HCT116 (cell line): ENCODE results near the gene WDR45B. TPM values are rescaled to one million over a fixed set of nuclear protein-coding genes. Genes with fewer than 3 reads are reported as not detected.
"Not testable (repeated sequence)": the region's sequence is repeated elsewhere in the genome, so short reads cannot be mapped to it uniquely, and the experiment has no call there.

Experiments
- ATAC-seq: fragments of 200-7000 bp; cut with Tn5 transposase; 2 replicates; pipeline ENCODE4 v1.9.1; 2020; ENCODE audit warnings: mild to moderate bottlenecking, moderate library complexity
- BruUV-seq: library from RNA; stranded (reverse); fragments of 400-500 nt; replicated peaks from 2 replicates; lab custom pipeline; 2021; lab: Mats Ljungman, UMichigan
- CTCF ChIA-PET: fragments of 300-600 bp; sonication (Branson Sonifier 250); formaldehyde crosslinking; loops from one replicate; lab custom pipeline; 2021; ENCODE audit warnings: antibody characterized with exemption; lab: Charles Lee
- POLR2A ChIA-PET: fragments of 300-600, 350-600 bp; sonication (Branson Sonifier 250); formaldehyde crosslinking; loops from one replicate; lab custom pipeline; 2021; ENCODE audit warnings: antibody characterized with exemption; lab: Charles Lee
- RAD21 ChIA-PET, 2 experiments: fragments of 300-600 bp; sonication (Branson Sonifier 250); formaldehyde crosslinking; loops; one replicate each; lab custom pipeline; 2023; ENCODE audit warnings: low total read pairs in 2 of 2; ENCODE audit not compliant: uncharacterized antibody in 2 of 2, unreplicated experiment in 2 of 2, low non-redundant PET in 1 of 2; lab: Charles Lee
- DNase-seq: peaks from one replicate; pipeline ENCODE4 v3.0.0-alpha.2; 2010; ENCODE audit warnings: low read depth, low spot score
- H2AFZ ChIP-seq: fragments of 200-600 bp; shearing (Covaris generic), sonication (generic); 2 replicates; pipeline ENCODE4 v1.6.1; 2017; ENCODE audit warnings: low read depth, mixed run types, mixed read lengths, antibody characterized with exemption, low read length; ENCODE audit not compliant: poor library complexity, severe bottlenecking
- H3K27ac ChIP-seq: 2 replicates; pipeline ENCODE4 v1.5.1; 2012; ENCODE audit warnings: low read depth, low read length
- H3K27me3 ChIP-seq: fragments of 200-600 bp; sonication (generic); 2 replicates; pipeline ENCODE4 v1.6.1; 2016; ENCODE audit warnings: mixed run types, low read length, mixed read lengths; ENCODE audit not compliant: insufficient read depth
- H3K36me3 ChIP-seq, 2 experiments: fragments of 200-500 bp in 1 of 2; fragments of 200-600 bp in 1 of 2; sonication (Bioruptor generic) in 1 of 2; sonication (generic) in 1 of 2; 2 replicates each; pipeline versions ENCODE4 v1.5.1 to v1.6.1; 2014 to 2016; ENCODE audit warnings: low read length in 2 of 2, inconsistent platforms in 1 of 2, mixed read lengths in 1 of 2, mixed run types in 1 of 2; ENCODE audit not compliant: insufficient read depth in 2 of 2, control insufficient read depth in 1 of 2
- H3K4me1 ChIP-seq, 2 experiments: fragments of 200-600 bp in 1 of 2; sonication (generic) in 1 of 2; 2 replicates each; pipeline versions ENCODE4 v1.5.1 to v1.6.1; 2012 to 2017; ENCODE audit warnings: low read length in 2 of 2, inconsistent platforms in 1 of 2, mild to moderate bottlenecking in 1 of 2, mixed read lengths in 1 of 2, mixed run types in 1 of 2, moderate library complexity in 1 of 2; ENCODE audit not compliant: insufficient read depth in 2 of 2, control insufficient read depth in 1 of 2
- H3K4me2 ChIP-seq: fragments of 200-600 bp; sonication (generic); 2 replicates; pipeline ENCODE4 v1.6.1; 2017; ENCODE audit warnings: mixed run types, low read length, mixed read lengths
- H3K4me3 ChIP-seq, 2 experiments: fragments of 200-600 bp in 1 of 2; sonication (generic) in 1 of 2; replicated peaks in 1 of 2; 2 replicates each; pipeline ENCODE4 v1.5.1; 2011 to 2016; ENCODE audit warnings: low read length in 2 of 2, control low read depth in 1 of 2, low read depth in 1 of 2, mild to moderate bottlenecking in 1 of 2, mixed read lengths in 1 of 2, mixed run types in 1 of 2
- H3K79me2 ChIP-seq: fragments of 200-600 bp; sonication (generic); 2 replicates; pipeline ENCODE4 v1.6.1; 2017; ENCODE audit warnings: mild to moderate bottlenecking, mixed run types, low read length, moderate library complexity, mixed read lengths; ENCODE audit not compliant: insufficient read depth
- H3K9ac ChIP-seq: fragments of 200-600 bp; sonication (generic); 2 replicates; pipeline ENCODE4 v1.6.1; 2016; ENCODE audit warnings: low read length, mixed read lengths
- H3K9me2 ChIP-seq: fragments of 200-600 bp; sonication (generic), shearing (Covaris generic); 2 replicates; pipeline ENCODE4 v1.6.1; 2017; ENCODE audit warnings: mixed run types, mild to moderate bottlenecking, moderate library complexity; ENCODE audit not compliant: insufficient read depth
- H3K9me3 ChIP-seq, 2 experiments: fragments of 200-500 bp in 1 of 2; fragments of 200-600 bp in 1 of 2; sonication (Bioruptor generic) in 1 of 2; sonication (generic) in 1 of 2; 2 replicates each; pipeline ENCODE4 v1.6.1; 2014 to 2017; ENCODE audit warnings: low read length in 2 of 2, mixed read lengths in 2 of 2, inconsistent platforms in 1 of 2, low read depth in 1 of 2, mild to moderate bottlenecking in 1 of 2, mixed run types in 1 of 2, moderate library complexity in 1 of 2; ENCODE audit not compliant: control insufficient read depth in 1 of 2, insufficient read depth in 1 of 2
- H4K20me1 ChIP-seq: fragments of 200-600 bp; sonication (generic), shearing (Covaris generic); 2 replicates; pipeline ENCODE4 v1.6.1; 2017; ENCODE audit warnings: mixed run types, mild to moderate bottlenecking, moderate library complexity; ENCODE audit not compliant: insufficient read depth
- ATF3 ChIP-seq: IDR thresholded peaks from 2 replicates; pipeline ENCODE4 v1.6.1; 2012
- CEBPB ChIP-seq: IDR thresholded peaks from 2 replicates; pipeline ENCODE4 v1.6.1; 2012; ENCODE audit warnings: low read depth
- CTCF ChIP-seq, 3 experiments: fragments of 200-600 bp in 1 of 3; sonication (generic) in 1 of 3; IDR thresholded peaks in 2 of 3; conservative IDR thresholded peaks in 1 of 3; 2 replicates each; pipeline ENCODE4 v1.5.1; 2012 to 2017; ENCODE audit warnings: low read depth in 2 of 3, low read length in 2 of 3, antibody characterized with exemption in 1 of 3, borderline replicate concordance in 1 of 3, control low read depth in 1 of 3, mild to moderate bottlenecking in 1 of 3, mixed read lengths in 1 of 3, mixed run types in 1 of 3, moderate library complexity in 1 of 3; ENCODE audit not compliant: insufficient read depth in 1 of 3
- ELF1 ChIP-seq: IDR thresholded peaks from 2 replicates; pipeline ENCODE4 v1.6.1; 2012; ENCODE audit warnings: low read depth, borderline replicate concordance
- EZH2 ChIP-seq: fragments of 200-600 bp; sonication (generic); IDR thresholded peaks from 2 replicates; pipeline ENCODE4 v1.6.1; 2017; ENCODE audit warnings: antibody characterized with exemption, mixed run types
- JUND ChIP-seq: IDR thresholded peaks from 2 replicates; pipeline ENCODE4 v1.6.1; 2012
- MAX ChIP-seq: IDR thresholded peaks from 2 replicates; pipeline ENCODE4 v1.6.1; 2012
- POLR2A ChIP-seq: IDR thresholded peaks from 2 replicates; pipeline ENCODE4 v1.7.0; 2011; ENCODE audit warnings: borderline replicate concordance; ENCODE audit not compliant: insufficient read depth, insufficient read length; ENCODE audit errors: extremely low read depth
- POLR2AphosphoS5 ChIP-seq: IDR thresholded peaks from 2 replicates; pipeline ENCODE4 v1.6.1; 2011; ENCODE audit warnings: mild to moderate bottlenecking, low read depth, low read length, moderate library complexity
- RAD21 ChIP-seq: IDR thresholded peaks from 2 replicates; pipeline ENCODE4 v1.6.1; 2012; ENCODE audit warnings: low read depth, mild to moderate bottlenecking
- REST ChIP-seq: IDR thresholded peaks from 2 replicates; pipeline ENCODE4 v1.6.1; 2012; ENCODE audit warnings: low read depth
- SP1 ChIP-seq: IDR thresholded peaks from 2 replicates; pipeline ENCODE4 v1.6.1; 2012; ENCODE audit warnings: low read depth
- SRF ChIP-seq: IDR thresholded peaks from 2 replicates; pipeline ENCODE4 v1.6.1; 2012; ENCODE audit warnings: low read depth
- YY1 ChIP-seq: IDR thresholded peaks from 2 replicates; pipeline ENCODE4 v1.6.1; 2011; ENCODE audit warnings: low read length, low read depth, moderate library complexity, mild to moderate bottlenecking; ENCODE audit not compliant: insufficient replicate concordance; ENCODE audit errors: extremely low read depth
- ZNF274 ChIP-seq: fragments of 200-500 bp; sonication (Bioruptor generic); IDR thresholded peaks from 2 replicates; pipeline ENCODE4 v1.6.1; 2014; ENCODE audit warnings: mild to moderate bottlenecking, low read depth, low read length, inconsistent platforms
- intact Hi-C: fragments of 100-400 bp; cut with micrococcal nuclease; formaldehyde crosslinking; loops from 2 replicates; pipeline ENCODE4 v1.10.0; 2022
- total RNA-seq: library from RNA; stranded (reverse); gene quantifications from one replicate; pipeline ENCODE4 v1.2.1, GENCODE V29; 2021; ENCODE audit not compliant: unreplicated experiment

Gene WDR45B
- total RNA-seq, 1 experiment from 2014 or later: 117 TPM

GRCh38 chr17:82575581-82576221, 72.5 kb downstream of the WDR45B start:
- CTCF ChIA-PET, H3K27me3 ChIP-seq, H3K9me3 ChIP-seq, H3K9me2 ChIP-seq, intact Hi-C loops, H3K4me1 ChIP-seq, DNase-seq, RAD21 ChIA-PET, H3K27ac ChIP-seq, H2AFZ ChIP-seq, H4K20me1 ChIP-seq, BruUV-seq, POLR2A ChIA-PET, H3K4me3 ChIP-seq, ATAC-seq, H3K4me2 ChIP-seq, H3K9ac ChIP-seq: not testable (repeated sequence)
- peaks cover 79% of the 10 kb centered on the region for H3K79me2 ChIP-seq
- H3K36me3 ChIP-seq: peaks cover 42 to 67% of the 10 kb centered on the region in 2 experiments

- no peak for DNase-seq
Measured at GRCh38 chr17:82574041-82574440, 74.2 kb downstream of the WDR45B start.

More at GRCh38 chr17:82574041-82574440, 74.2 kb downstream of the WDR45B start:
- H3K4me2 ChIP-seq: no peak overlapping the region
- H3K9me2 ChIP-seq: no peaks in the 10 kb centered on the region
- CTCF ChIA-PET: no interaction called here
- RAD21 ChIA-PET: no interaction called here
- no TSS peak for BruUV-seq
- no peak overlapping the region for H3K4me3 ChIP-seq
- no peak overlapping the region for H3K27ac ChIP-seq
- no peak overlapping the region for H2AFZ ChIP-seq
- H3K4me1 ChIP-seq: no peaks in the 10 kb centered on the region
- no peaks in the 10 kb centered on the region for H3K27me3 ChIP-seq
- peaks cover 53 to 77% of the 10 kb centered on the region in 2 experiments for H3K36me3 ChIP-seq
- peaks cover 91% of the 10 kb centered on the region for H3K79me2 ChIP-seq
- ATAC-seq: no peak
- H3K9me3 ChIP-seq: no peaks in the 10 kb centered on the region
- H3K9ac ChIP-seq: no peak overlapping the region
- intact Hi-C loops: no loop called here
- POLR2A ChIA-PET: no interaction called here
- peaks cover 6% of the 10 kb centered on the region; the same call in 1 of the 2 replicates for H4K20me1 ChIP-seq
- no peak for TF ChIP-seq ZNF274
- TF ChIP-seq JUND: no peak
- TF ChIP-seq RAD21: no peak
- TF ChIP-seq SP1: no peak
- no peak for TF ChIP-seq CEBPB
- TF ChIP-seq YY1: no peak
- no peak for TF ChIP-seq POLR2AphosphoS5
- no peak for TF ChIP-seq REST
- no peak for TF ChIP-seq POLR2A
- TF ChIP-seq ATF3: no peak
- TF ChIP-seq CTCF (IDR thresholded peaks at IDR 0.05 in 2 of 3, conservative IDR thresholded peaks at IDR 0.05 in 1 of 3; ENCODE audit: borderline replicate concordance in 1 of 3, insufficient read depth in 1 of 3, low read depth in 2 of 3, low read length in 2 of 3): no peak
- no peak for TF ChIP-seq SRF
- no peak for TF ChIP-seq MAX
- TF ChIP-seq EZH2: no peak
- TF ChIP-seq ELF1: no peak
